HG02884 (cell line): ENCODE results near the gene PIGBOS1.

ENCODE experiments used
- ATAC-seq: cut with Tn5 transposase; IDR thresholded peaks from one replicate; pipeline ENCODE4 v1.9.1; 2021; ENCODE audit warnings: mild to moderate bottlenecking, moderate library complexity; ENCODE audit not compliant: unreplicated experiment

PIGBOS1 gene

GRCh38 chr15:55318588-55319494 is at the start of gene PIGBOS1, which contains the start of gene PIGB:
Gene PIGBOS1 (minus strand): TSS chr15:55319123. CDS start chr15:55317792, 1,331 bp downstream.
Gene PIGB (plus strand): TSS chr15:55319222. CDS start chr15:55319251, 29 bp downstream.
- ATAC-seq = peak; percentile 86

GRCh38 chr15:55366981-55367380 is 48.1 kb upstream of the PIGBOS1 start:
- no peak for ATAC-seq

- no peak for ATAC-seq
Observed at GRCh38 chr15:55362641-55363040, 43.7 kb upstream of the PIGBOS1 start.

GRCh38 chr15:55361048-55361447 is 42.1 kb upstream of the PIGBOS1 start:
- no peak for ATAC-seq

GRCh38 chr15:55360256-55360655 is 41.3 kb upstream of the PIGBOS1 start:
- no peak for ATAC-seq

- no peak for ATAC-seq
Observed at GRCh38 chr15:55358471-55358870, 39.5 kb upstream of the PIGBOS1 start.

GRCh38 chr15:55357774-55358173 is 38.9 kb upstream of the PIGBOS1 start:
- no peak for ATAC-seq

- ATAC-seq = no peak
Observed at GRCh38 chr15:55356985-55357585, 38.2 kb upstream of the PIGBOS1 start.

- no peak for ATAC-seq
Observed at GRCh38 chr15:55353025-55353424, 34.1 kb upstream of the PIGBOS1 start.

GRCh38 chr15:55349282-55349681 is 30.4 kb upstream of the PIGBOS1 start:
- no peak for ATAC-seq

- no peak for ATAC-seq
Observed at GRCh38 chr15:55348281-55348778, 29.4 kb upstream of the PIGBOS1 start.

- no peak for ATAC-seq
Observed at GRCh38 chr15:55344206-55344605, 25.3 kb upstream of the PIGBOS1 start.

- ATAC-seq = no peak
Observed at GRCh38 chr15:55343168-55343567, 24.2 kb upstream of the PIGBOS1 start.

- ATAC-seq = no peak
Observed at GRCh38 chr15:55337160-55337559, 18.2 kb upstream of the PIGBOS1 start.

- no peak for ATAC-seq
Observed at GRCh38 chr15:55334997-55335396, 16.1 kb upstream of the PIGBOS1 start.

- ATAC-seq = no peak
Observed at GRCh38 chr15:55334371-55334770, 15.4 kb upstream of the PIGBOS1 start.

GRCh38 chr15:55327387-55327786 is 8.5 kb upstream of the PIGBOS1 start:
- no peak for ATAC-seq

GRCh38 chr15:55322467-55322866 is 3.5 kb upstream of the PIGBOS1 start:
- ATAC-seq = no peak

GRCh38 chr15:55320963-55321362 is 2.0 kb upstream of the PIGBOS1 start:
- ATAC-seq = no peak

- ATAC-seq = no peak
Observed at GRCh38 chr15:55320238-55320550, 1.3 kb upstream of the PIGBOS1 start.

- no peak for ATAC-seq
Observed at GRCh38 chr15:55319537-55320237, 764 bp upstream of the PIGBOS1 start.
